Measurements from ENCODE around the gene PTPRN2. TPM values are rescaled to one million over a fixed set of nuclear protein-coding genes. Genes with fewer than 3 reads are reported as not detected.
"Not testable (repeated sequence)": the region's sequence is repeated elsewhere in the genome, so short reads cannot be mapped to it uniquely, and the experiment has no call there.

PTPRN2 gene
- total and polyA plus RNA-seq, 4 experiments from 2014 or later, result 1.7 to 2.6 (median 1.9) TPM

GRCh38 chr7:158386355-158386618 is 201.3 kb downstream of the PTPRN2 start:
- Histone ChIP-seq H3K4me3 (ENCODE audit: low read length in 2 of 2) (no peak overlapping the region), H3K36me3 (ENCODE audit: insufficient read depth, low read length) (no peaks in the 10 kb centered on the region), H3K4me1 (ENCODE audit: insufficient read depth, low read length) (no peaks in the 10 kb centered on the region), H3K9me3 (ENCODE audit: control insufficient read depth in 1 of 2, low read length in 2 of 2) (no peaks in the 10 kb centered on the region), H3K27me3 (ENCODE audit: insufficient read depth, low read length) (no peaks in the 10 kb centered on the region), H3K27ac (ENCODE audit: low read depth, low read length) (no peak overlapping the region)
- no peaks in the 10 kb centered on the region for H3K36me3 Mint-ChIP-seq
- peaks cover 5 to 8% of the 10 kb centered on the region in 2 donors for H3K27me3 Mint-ChIP-seq
- peaks cover 0 to 1% (median 0%) of the 10 kb centered on the region in 8 donors for H3K9me3 Mint-ChIP-seq
- POLR2A ChIA-PET (ENCODE audit: partially characterized antibody), result no interaction called here
- DNase-seq, result peak in 1 of 5 donors; percentile 16
- intact Hi-C loops (cut with micrococcal nuclease), result no loop called here
- H3K27ac Mint-ChIP-seq, result no peak overlapping the region
- no peaks in the 10 kb centered on the region for H3K4me1 Mint-ChIP-seq
- no peak overlapping the region for H3K4me3 Mint-ChIP-seq
- CTCF ChIA-PET (ENCODE audit: partially characterized antibody), result no interaction called here

GRCh38 chr7:158385496-158386354 is 201.9 kb downstream of the PTPRN2 start:
- intact Hi-C loops (cut with micrococcal nuclease); POLR2A ChIA-PET (ENCODE audit: partially characterized antibody): not testable (repeated sequence)

GRCh38 chr7:158384746-158385145 is 202.9 kb downstream of the PTPRN2 start:
- no peak overlapping the region for H3K4me3 ChIP-seq (ENCODE audit: low read length in 2 of 2)
- ChIA-PET POLR2A (ENCODE audit: partially characterized antibody) (no interaction called here), CTCF (ENCODE audit: partially characterized antibody) (no interaction called here)
- no peaks in the 10 kb centered on the region for H3K4me1 ChIP-seq (ENCODE audit: insufficient read depth, low read length)
- peaks cover 0 to 15% (median 5%) of the 10 kb centered on the region in 8 donors for H3K9me3 Mint-ChIP-seq
- H3K4me1 Mint-ChIP-seq, result no peaks in the 10 kb centered on the region
- H3K27me3 ChIP-seq (ENCODE audit: insufficient read depth, low read length), result no peaks in the 10 kb centered on the region
- H3K9me3 ChIP-seq (ENCODE audit: control insufficient read depth in 1 of 2, low read length in 2 of 2), result no peaks in the 10 kb centered on the region
- no peak overlapping the region for H3K4me3 Mint-ChIP-seq
- H3K27ac Mint-ChIP-seq, result no peak overlapping the region
- intact Hi-C loops (cut with micrococcal nuclease), result no loop called here
- DNase-seq, result no peak
- H3K27ac ChIP-seq (ENCODE audit: low read depth, low read length), result no peak overlapping the region
- H3K27me3 Mint-ChIP-seq, result peaks cover 3 to 7% of the 10 kb centered on the region in 2 donors
- H3K36me3 ChIP-seq (ENCODE audit: insufficient read depth, low read length), result no peaks in the 10 kb centered on the region
- H3K36me3 Mint-ChIP-seq, result no peaks in the 10 kb centered on the region

More at GRCh38 chr7:158385496-158386354, 201.9 kb downstream of the PTPRN2 start:
- H3K36me3 ChIP-seq (ENCODE audit: insufficient read depth, low read length); H3K27me3 ChIP-seq (ENCODE audit: insufficient read depth, low read length); DNase-seq; H3K4me1 Mint-ChIP-seq; CTCF ChIA-PET (ENCODE audit: partially characterized antibody); H3K36me3 Mint-ChIP-seq; H3K9me3 Mint-ChIP-seq; H3K4me3 Mint-ChIP-seq; H3K4me1 ChIP-seq (ENCODE audit: insufficient read depth, low read length); H3K9me3 ChIP-seq (ENCODE audit: control insufficient read depth in 1 of 2, low read length in 2 of 2); H3K4me3 ChIP-seq (ENCODE audit: low read length in 2 of 2); H3K27me3 Mint-ChIP-seq; H3K27ac ChIP-seq (ENCODE audit: low read depth, low read length); H3K27ac Mint-ChIP-seq: not testable (repeated sequence)

GRCh38 chr7:158383665-158384064 is 204.0 kb downstream of the PTPRN2 start:
- no peaks in the 10 kb centered on the region for H3K36me3 Mint-ChIP-seq
- H3K27ac ChIP-seq (ENCODE audit: low read depth, low read length), result no peak overlapping the region
- DNase-seq, result no peak
- CTCF ChIA-PET (ENCODE audit: partially characterized antibody), result no interaction called here
- no peaks in the 10 kb centered on the region for H3K27me3 ChIP-seq (ENCODE audit: insufficient read depth, low read length)
- POLR2A ChIA-PET (ENCODE audit: partially characterized antibody), result no interaction called here
- H3K4me1 ChIP-seq (ENCODE audit: insufficient read depth, low read length), result no peaks in the 10 kb centered on the region
- no peak overlapping the region for H3K4me3 ChIP-seq (ENCODE audit: low read length in 2 of 2)
- no peak overlapping the region for H3K27ac Mint-ChIP-seq
- no peak overlapping the region for H3K4me3 Mint-ChIP-seq
- intact Hi-C loops (cut with micrococcal nuclease), result no loop called here
- no peaks in the 10 kb centered on the region for H3K36me3 ChIP-seq (ENCODE audit: insufficient read depth, low read length)
- H3K9me3 Mint-ChIP-seq, result peaks cover 0 to 21% (median 8%) of the 10 kb centered on the region in 8 donors
- no peaks in the 10 kb centered on the region for H3K9me3 ChIP-seq (ENCODE audit: control insufficient read depth in 1 of 2, low read length in 2 of 2)
- peaks cover 3 to 7% of the 10 kb centered on the region in 2 donors for H3K27me3 Mint-ChIP-seq
- no peaks in the 10 kb centered on the region for H3K4me1 Mint-ChIP-seq

- Mint-ChIP-seq H3K36me3 (no peaks in the 10 kb centered on the region), H3K9me3 (peaks cover 0 to 21% (median 8%) of the 10 kb centered on the region in 8 donors), H3K4me1 (peaks cover 0 to under 1% (median 0%) of the 10 kb centered on the region in 4 donors), H3K27me3 (peaks cover 3 to 7% of the 10 kb centered on the region in 2 donors), H3K4me3 (no peak overlapping the region), H3K27ac (no peak overlapping the region)
- DNase-seq, result no peak
- Histone ChIP-seq H3K9me3 (ENCODE audit: control insufficient read depth in 1 of 2, low read length in 2 of 2) (no peaks in the 10 kb centered on the region), H3K4me3 (ENCODE audit: low read length in 2 of 2) (no peak overlapping the region), H3K27ac (ENCODE audit: low read depth, low read length) (no peak overlapping the region), H3K4me1 (ENCODE audit: insufficient read depth, low read length) (no peaks in the 10 kb centered on the region), H3K27me3 (ENCODE audit: insufficient read depth, low read length) (no peaks in the 10 kb centered on the region), H3K36me3 (ENCODE audit: insufficient read depth, low read length) (no peaks in the 10 kb centered on the region)
- intact Hi-C loops (cut with micrococcal nuclease), result no loop called here
- ChIA-PET POLR2A (ENCODE audit: partially characterized antibody) (no interaction called here), CTCF (ENCODE audit: partially characterized antibody) (no interaction called here)
Observed at GRCh38 chr7:158382363-158383254, 205.0 kb downstream of the PTPRN2 start.

GRCh38 chr7:158381956-158382355 is 205.7 kb downstream of the PTPRN2 start:
- no peak overlapping the region for H3K27ac ChIP-seq (ENCODE audit: low read depth, low read length)
- H3K27ac Mint-ChIP-seq, result no peak overlapping the region
- intact Hi-C loops (cut with micrococcal nuclease), result no loop called here
- H3K27me3 Mint-ChIP-seq, result peaks cover 3 to 7% of the 10 kb centered on the region in 2 donors
- DNase-seq, result no peak
- no peaks in the 10 kb centered on the region for H3K36me3 Mint-ChIP-seq
- H3K4me1 ChIP-seq (ENCODE audit: insufficient read depth, low read length), result no peaks in the 10 kb centered on the region
- H3K9me3 ChIP-seq (ENCODE audit: control insufficient read depth in 1 of 2, low read length in 2 of 2), result no peaks in the 10 kb centered on the region
- no peaks in the 10 kb centered on the region for H3K27me3 ChIP-seq (ENCODE audit: insufficient read depth, low read length)
- no peak overlapping the region for H3K4me3 ChIP-seq (ENCODE audit: low read length in 2 of 2)
- H3K4me3 Mint-ChIP-seq, result no peak overlapping the region
- peaks cover 0 to 6% (median under 1%) of the 10 kb centered on the region in 4 donors for H3K4me1 Mint-ChIP-seq
- CTCF ChIA-PET (ENCODE audit: partially characterized antibody), result no interaction called here
- peaks cover 0 to 21% (median 8%) of the 10 kb centered on the region in 8 donors for H3K9me3 Mint-ChIP-seq
- POLR2A ChIA-PET (ENCODE audit: partially characterized antibody), result no interaction called here
- no peaks in the 10 kb centered on the region for H3K36me3 ChIP-seq (ENCODE audit: insufficient read depth, low read length)

- CTCF ChIA-PET (ENCODE audit: partially characterized antibody), result no interaction called here
- H3K36me3 ChIP-seq (ENCODE audit: insufficient read depth, low read length), result no peaks in the 10 kb centered on the region
- H3K27me3 ChIP-seq (ENCODE audit: insufficient read depth, low read length), result no peaks in the 10 kb centered on the region
- no peak overlapping the region for H3K4me3 Mint-ChIP-seq
- DNase-seq, result no peak
- peaks cover 4 to 12% (median 6%) of the 10 kb centered on the region in 4 donors for H3K4me1 Mint-ChIP-seq
- H3K4me1 ChIP-seq (ENCODE audit: insufficient read depth, low read length), result no peaks in the 10 kb centered on the region
- POLR2A ChIA-PET (ENCODE audit: partially characterized antibody), result no interaction called here
- intact Hi-C loops (cut with micrococcal nuclease), result no loop called here
- H3K36me3 Mint-ChIP-seq, result no peaks in the 10 kb centered on the region
- no peak overlapping the region for H3K27ac Mint-ChIP-seq
- H3K27me3 Mint-ChIP-seq, result peaks cover 1% of the 10 kb centered on the region in 2 donors
- H3K27ac ChIP-seq (ENCODE audit: low read depth, low read length), result no peak overlapping the region
- H3K9me3 Mint-ChIP-seq, result peaks cover 0 to 24% (median 8%) of the 10 kb centered on the region in 8 donors
- no peaks in the 10 kb centered on the region for H3K9me3 ChIP-seq (ENCODE audit: control insufficient read depth in 1 of 2, low read length in 2 of 2)
- H3K4me3 ChIP-seq (ENCODE audit: low read length in 2 of 2), result no peak overlapping the region
Observed at GRCh38 chr7:158378978-158379377, 208.6 kb downstream of the PTPRN2 start.

Measured in CD4-positive, alpha-beta memory T cell (primary cell).